Measurements from ENCODE around the gene CHRNA7. TPM values are rescaled to one million over a fixed set of nuclear protein-coding genes. Genes with fewer than 3 reads are reported as not detected.

CHRNA7 gene
- polyA plus RNA-seq, 3 donors: 1.2 to 2.6 (median 1.8) TPM

GRCh38 chr15:32007355-32007960 lies 22.9 kb upstream of the CHRNA7 start:
- Mint-ChIP-seq H3K9me3 (peaks cover 0 to 4% (median 0%) of the 10 kb centered on the region in 7 donors), H3K36me3 (no peaks in the 10 kb centered on the region), H3K27ac (no peak overlapping the region), H3K27me3 (ENCODE audit: low read depth in 3 of 3) (peaks cover 2 to 7% (median 3%) of the 10 kb centered on the region in 3 donors), H3K4me3 (no peak overlapping the region), H3K4me1 (no peaks in the 10 kb centered on the region)
- no peaks in the 10 kb centered on the region for H3K9me3 ChIP-seq (replicated peaks in 1 of 2; ENCODE audit: control insufficient read depth in 1 of 2, insufficient read depth in 1 of 2, low read length in 2 of 2)
- no peak overlapping the region for H3K9ac ChIP-seq (ENCODE audit: insufficient read depth, low read length, poor library complexity, severe bottlenecking)
- no peaks in the 10 kb centered on the region for H3K79me2 ChIP-seq (ENCODE audit: insufficient read depth, low read length)
- DNase-seq: no peak
- no peak overlapping the region for H3K4me3 ChIP-seq (replicated peaks in 1 of 3; ENCODE audit: low read depth in 2 of 3, low read length in 3 of 3)
- no peak for TF ChIP-seq CTCF (IDR thresholded peaks at IDR 0.05)
- H3K4me2 ChIP-seq (replicated peaks; ENCODE audit: extremely low read depth, low read length, poor library complexity, severe bottlenecking): no peak overlapping the region
- intact Hi-C loops (cut with micrococcal nuclease): no loop called here
- no peaks in the 10 kb centered on the region for H3K4me1 ChIP-seq (ENCODE audit: control insufficient read depth in 1 of 2, insufficient read depth in 2 of 2, low read length in 2 of 2)
- H3K27ac ChIP-seq (ENCODE audit: low read depth in 1 of 2, low read length in 2 of 2): no peak overlapping the region
- no peaks in the 10 kb centered on the region for H4K20me1 ChIP-seq (ENCODE audit: insufficient read depth, low read length)
- H2AFZ ChIP-seq (ENCODE audit: insufficient read depth, low read depth, low read length, poor library complexity, severe bottlenecking): no peak overlapping the region
- H3K27me3 ChIP-seq (ENCODE audit: control insufficient read depth in 2 of 2, insufficient read depth in 2 of 2, low read length in 2 of 2): no peaks in the 10 kb centered on the region
- H3K36me3 ChIP-seq (replicated peaks in 1 of 2; ENCODE audit: control insufficient read depth in 1 of 2, insufficient read depth in 2 of 2, low read length in 2 of 2): no peaks in the 10 kb centered on the region
- 94% methylated on average over 3 of the region's 6 CpGs for WGBS (ENCODE audit: insufficient coverage)

- Mint-ChIP-seq H3K36me3 (no peaks in the 10 kb centered on the region), H3K27ac (no peak overlapping the region), H3K27me3 (ENCODE audit: low read depth in 3 of 3) (peaks cover 0 to 3% (median 1%) of the 10 kb centered on the region in 3 donors), H3K9me3 (peaks cover 3 to 9% (median 4%) of the 10 kb centered on the region in 7 donors), H3K4me3 (no peak overlapping the region), H3K4me1 (no peaks in the 10 kb centered on the region)
- Histone ChIP-seq H3K4me3 (replicated peaks in 1 of 3; ENCODE audit: low read depth in 2 of 3, low read length in 3 of 3) (no peak overlapping the region), H3K4me1 (ENCODE audit: control insufficient read depth in 1 of 2, insufficient read depth in 2 of 2, low read length in 2 of 2) (no peaks in the 10 kb centered on the region), H3K27ac (ENCODE audit: low read depth in 1 of 2, low read length in 2 of 2) (no peak overlapping the region), H3K9me3 (replicated peaks in 1 of 2; ENCODE audit: control insufficient read depth in 1 of 2, insufficient read depth in 1 of 2, low read length in 2 of 2) (peaks cover 5 to 8% of the 10 kb centered on the region in 2 donors), H3K9ac (ENCODE audit: insufficient read depth, low read length, poor library complexity, severe bottlenecking) (no peak overlapping the region), H3K4me2 (replicated peaks; ENCODE audit: extremely low read depth, low read length, poor library complexity, severe bottlenecking) (no peak overlapping the region), H2AFZ (ENCODE audit: insufficient read depth, low read depth, low read length, poor library complexity, severe bottlenecking) (no peak overlapping the region), H3K79me2 (ENCODE audit: insufficient read depth, low read length) (no peaks in the 10 kb centered on the region), H3K27me3 (ENCODE audit: control insufficient read depth in 2 of 2, insufficient read depth in 2 of 2, low read length in 2 of 2) (no peaks in the 10 kb centered on the region), H3K36me3 (replicated peaks in 1 of 2; ENCODE audit: control insufficient read depth in 1 of 2, insufficient read depth in 2 of 2, low read length in 2 of 2) (no peaks in the 10 kb centered on the region), H4K20me1 (ENCODE audit: insufficient read depth, low read length) (no peaks in the 10 kb centered on the region)
- no peak for DNase-seq
- WGBS (ENCODE audit: insufficient coverage): no CpG with 5 or more reads among the region's 1 CpG
- TF ChIP-seq CTCF (IDR thresholded peaks at IDR 0.05): no peak
- intact Hi-C loops (cut with micrococcal nuclease): no loop called here
Measured at GRCh38 chr15:32014953-32015352, 15.4 kb upstream of the CHRNA7 start.
